Measurements from ENCODE around the gene TMEM145.

Gene TMEM145

DNA sequence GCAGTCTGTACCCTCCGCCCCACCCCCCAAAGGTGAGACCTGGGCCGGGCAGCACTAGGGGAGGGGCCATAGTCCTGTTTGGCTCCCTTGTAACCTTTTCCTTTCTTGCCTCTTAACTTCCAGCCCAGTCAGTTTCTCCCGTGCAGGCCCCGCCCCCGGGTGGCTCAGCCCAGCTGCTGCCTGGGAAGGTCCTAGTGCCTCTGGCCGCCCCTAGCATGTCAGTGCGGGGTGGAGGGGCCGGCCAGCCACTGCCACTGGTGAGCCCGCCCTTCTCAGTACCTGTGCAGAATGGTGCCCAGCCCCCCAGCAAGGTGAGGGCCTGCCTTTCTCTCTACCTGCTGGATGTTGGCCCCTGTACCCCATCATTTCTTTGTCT is 21.7 kb upstream of the TMEM145 start:
- TF ChIP-seq TAF1 (IDR thresholded peaks at IDR 0.05; ENCODE audit: borderline replicate concordance, insufficient read depth, low read length) = no peak
- TF ChIP-seq POLR2AphosphoS5 (IDR thresholded peaks at IDR 0.05; ENCODE audit: low read depth, low read length) = peak; percentile 30; the same call in 1 of the 2 replicates

GRCh38 chr19:42292042-42292960 is 20.8 kb upstream of the TMEM145 start:
- TF ChIP-seq FOXP2 (optimal IDR thresholded peaks at IDR 0.05; ENCODE audit: borderline replicate concordance, extremely low read depth, extremely low read length, insufficient read depth) = no peak
- no peak for TF ChIP-seq TAF1 (IDR thresholded peaks at IDR 0.05; ENCODE audit: borderline replicate concordance, insufficient read depth, low read length)
- no peak for TF ChIP-seq SIN3A (IDR thresholded peaks at IDR 0.05; ENCODE audit: borderline replicate concordance, insufficient read depth, low read length)
- no peak for TF ChIP-seq POLR2AphosphoS5 (IDR thresholded peaks at IDR 0.05; ENCODE audit: low read depth, low read length)
- TF ChIP-seq REST (IDR thresholded peaks at IDR 0.05; ENCODE audit: insufficient read depth in 1 of 2, low read depth in 2 of 2, low read length in 2 of 2) = no peak

DNA sequence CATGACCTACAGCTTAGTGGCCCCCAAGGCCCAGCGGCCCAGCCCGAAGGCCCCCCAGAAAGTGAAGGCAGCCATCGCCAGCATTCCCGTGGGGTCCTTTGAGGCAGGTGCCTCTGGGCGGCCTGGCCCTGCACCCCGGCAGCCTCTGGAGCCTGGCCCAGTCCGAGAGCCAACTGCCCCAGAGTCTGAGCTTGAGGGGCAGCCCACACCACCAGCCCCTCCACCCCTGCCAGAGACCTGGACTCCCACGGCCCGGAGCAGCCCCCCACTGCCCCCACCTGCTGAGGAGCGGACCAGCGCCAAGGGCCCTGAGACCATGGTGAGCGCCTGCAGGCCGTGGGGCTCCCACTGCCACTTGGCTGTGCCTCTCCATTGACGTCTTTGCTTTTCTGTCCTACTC is 20.1 kb upstream of the TMEM145 start:
- no peak for TF ChIP-seq TAF1 (IDR thresholded peaks at IDR 0.05; ENCODE audit: borderline replicate concordance, insufficient read depth, low read length)
- no peak for TF ChIP-seq POLR2AphosphoS5 (IDR thresholded peaks at IDR 0.05; ENCODE audit: low read depth, low read length)
- no peak for TF ChIP-seq FOXP2 (optimal IDR thresholded peaks at IDR 0.05; ENCODE audit: borderline replicate concordance, extremely low read depth, extremely low read length, insufficient read depth)
- no peak for TF ChIP-seq REST (IDR thresholded peaks at IDR 0.05; ENCODE audit: insufficient read depth in 1 of 2, low read depth in 2 of 2, low read length in 2 of 2)

GRCh38 chr19:42293540-42293939 is 19.6 kb upstream of the TMEM145 start:
- TF ChIP-seq POLR2AphosphoS5 (IDR thresholded peaks at IDR 0.05; ENCODE audit: low read depth, low read length) (no peak), TAF1 (IDR thresholded peaks at IDR 0.05; ENCODE audit: borderline replicate concordance, insufficient read depth, low read length) (no peak), REST (IDR thresholded peaks at IDR 0.05; ENCODE audit: insufficient read depth in 1 of 2, low read depth in 2 of 2, low read length in 2 of 2) (no peak), FOXP2 (optimal IDR thresholded peaks at IDR 0.05; ENCODE audit: borderline replicate concordance, extremely low read depth, extremely low read length, insufficient read depth) (no peak), SIN3A (IDR thresholded peaks at IDR 0.05; ENCODE audit: borderline replicate concordance, insufficient read depth, low read length) (no peak)

- no peak for TF ChIP-seq POLR2AphosphoS5 (IDR thresholded peaks at IDR 0.05; ENCODE audit: low read depth, low read length)
- no peak for TF ChIP-seq TAF1 (IDR thresholded peaks at IDR 0.05; ENCODE audit: borderline replicate concordance, insufficient read depth, low read length)
- no peak for TF ChIP-seq SIN3A (IDR thresholded peaks at IDR 0.05; ENCODE audit: borderline replicate concordance, insufficient read depth, low read length)
- no peak for TF ChIP-seq FOXP2 (optimal IDR thresholded peaks at IDR 0.05; ENCODE audit: borderline replicate concordance, extremely low read depth, extremely low read length, insufficient read depth)
- TF ChIP-seq REST (IDR thresholded peaks at IDR 0.05; ENCODE audit: insufficient read depth in 1 of 2, low read depth in 2 of 2, low read length in 2 of 2) = no peak
Measured at GRCh38 chr19:42293948-42294347, 19.2 kb upstream of the TMEM145 start.
